Fibroblast of lung (primary cell): ENCODE measurements around the gene CENPX. TPM values are rescaled to one million over a fixed set of nuclear protein-coding genes. Genes with fewer than 3 reads are reported as not detected.
A peak's percentile ranks its signal among the peaks of the same experiment; 100 is the strongest.

Experiments used
- DNase-seq, 2 donors: peaks; one replicate each; pipeline versions ENCODE4 v3.0.0 to v3.0.0-alpha.2; 2010; ENCODE audit warnings: low read depth in 2 of 2
- H2AFZ ChIP-seq: 2 replicates; pipeline ENCODE4 v1.5.1; 2012; ENCODE audit warnings: low read length, control low read depth, inconsistent platforms
- H3K27ac ChIP-seq: 2 replicates; pipeline ENCODE4 v1.5.1; 2011; ENCODE audit warnings: low read length, control low read depth; ENCODE audit not compliant: insufficient read depth
- H3K27me3 ChIP-seq: 2 replicates; pipeline ENCODE4 v1.5.1; 2011; ENCODE audit warnings: mild to moderate bottlenecking, low read length; ENCODE audit not compliant: control insufficient read depth, insufficient read depth
- H3K36me3 ChIP-seq: 2 replicates; pipeline ENCODE4 v1.5.1; 2011; ENCODE audit warnings: low read length; ENCODE audit not compliant: control insufficient read depth, insufficient read depth
- H3K4me1 ChIP-seq: 2 replicates; pipeline ENCODE4 v1.5.1; 2011; ENCODE audit warnings: low read length; ENCODE audit not compliant: control insufficient read depth, insufficient read depth; ENCODE audit errors: extremely low read depth
- H3K4me2 ChIP-seq: 2 replicates; pipeline ENCODE4 v1.5.1; 2011; ENCODE audit warnings: low read length, control low read depth; ENCODE audit not compliant: insufficient read depth; ENCODE audit errors: extremely low read depth
- H3K4me3 ChIP-seq, 4 experiments: fragments of 200-600 bp in 1 of 4; sonication (generic) in 1 of 4; replicated peaks in 1 of 4; 2 replicates each; pipeline ENCODE4 v1.5.1; 2011 to 2016; ENCODE audit warnings: low read length in 4 of 4, low read depth in 3 of 4, mild to moderate bottlenecking in 3 of 4, control low read depth in 2 of 4, inconsistent platforms in 1 of 4, mixed read lengths in 1 of 4; ENCODE audit not compliant: insufficient read depth in 1 of 4; ENCODE audit errors: control extremely low read depth in 1 of 4
- H3K79me2 ChIP-seq: 2 replicates; pipeline ENCODE4 v1.5.1; 2012; ENCODE audit warnings: mild to moderate bottlenecking, low read length, inconsistent platforms; ENCODE audit not compliant: control insufficient read depth, insufficient read depth
- H3K9ac ChIP-seq: 2 replicates; pipeline ENCODE4 v1.5.1; 2011; ENCODE audit warnings: mild to moderate bottlenecking, low read length, control low read depth; ENCODE audit not compliant: insufficient read depth
- H3K9me3 ChIP-seq: 2 replicates; pipeline ENCODE4 v1.5.1; 2012; ENCODE audit warnings: low read depth, low read length; ENCODE audit not compliant: control insufficient read depth, insufficient read depth
- H4K20me1 ChIP-seq: 2 replicates; pipeline ENCODE4 v1.5.1; 2011; ENCODE audit warnings: low read length; ENCODE audit not compliant: control insufficient read depth, insufficient read depth; ENCODE audit errors: extremely low read depth
- CTCF ChIP-seq, 2 donors: IDR thresholded peaks in 1 of 2; conservative IDR thresholded peaks in 1 of 2; 1 replicate in 1 of 2; 2 replicates in 1 of 2; pipeline ENCODE4 v1.5.1; 2011 to 2012; ENCODE audit warnings: low read length in 2 of 2, control low read depth in 1 of 2, inconsistent platforms in 1 of 2, low read depth in 1 of 2, mild to moderate bottlenecking in 1 of 2
- EZH2 ChIP-seq: IDR thresholded peaks from 2 replicates; pipeline ENCODE4 v1.5.1; 2012; ENCODE audit warnings: low read length, control low read depth, mild to moderate bottlenecking; ENCODE audit errors: missing control alignments
- polyA plus RNA-seq, 2 donors: library from polyadenylated mRNA; depleted of rRNA in 1 of 2; stranded (reverse) in 1 of 2; unstranded in 1 of 2; fragments of >200 nt; gene quantifications; 2 replicates each; pipeline ENCODE4 v1.2.1, GENCODE V29; 2011 to 2012; ENCODE audit warnings: missing spikeins in 1 of 2
- total RNA-seq: library from RNA; depleted of rRNA; stranded (reverse); fragments of >200 nt; gene quantifications from 2 replicates; pipeline ENCODE4 v1.2.1, GENCODE V29; 2014

The CENPX gene
- total and polyA plus RNA-seq, 2 donors (not counting 1 experiment from before 2014, with no cell fraction given) = 29.2 to 30.4 TPM

- peak in 1 of 2 donors; percentile 41 for DNase-seq
- no peaks in the 10 kb centered on the region for H3K4me1 ChIP-seq
- no peaks in the 10 kb centered on the region for H4K20me1 ChIP-seq
- H3K27ac ChIP-seq = peak overlapping the region; percentile 62
- H2AFZ ChIP-seq = no peak overlapping the region
- H3K9me3 ChIP-seq = no peaks in the 10 kb centered on the region
- peak overlapping the region; percentile 97 for H3K4me2 ChIP-seq
- peak overlapping the region; percentile 79 for H3K9ac ChIP-seq
- H3K36me3 ChIP-seq = peaks cover 21% of the 10 kb centered on the region
- H3K4me3 ChIP-seq = peak overlapping the region; percentile 53 to 85 (median 80)
- H3K79me2 ChIP-seq = peaks cover 12% of the 10 kb centered on the region
- TF ChIP-seq EZH2 = no peak
- no peak for TF ChIP-seq CTCF (conservative IDR thresholded peaks at IDR 0.05 in 1 of 2, IDR thresholded peaks at IDR 0.05 in 1 of 2; ENCODE audit: low read depth in 1 of 2, low read length in 2 of 2)
- H3K27me3 ChIP-seq = no peaks in the 10 kb centered on the region
Measured at GRCh38 chr17:82065193-82065637, 42.5 kb upstream of the CENPX start.

- Histone ChIP-seq H2AFZ (no peak overlapping the region), H3K9me3 (no peaks in the 10 kb centered on the region), H3K4me2 (peak overlapping the region; percentile 97), H3K9ac (peak overlapping the region; percentile 79), H3K27me3 (no peaks in the 10 kb centered on the region), H3K27ac (peak overlapping the region; percentile 62), H3K36me3 (peaks cover 25% of the 10 kb centered on the region), H3K4me3 (peak overlapping the region; percentile 53 to 85 (median 80)), H4K20me1 (no peaks in the 10 kb centered on the region), H3K79me2 (peaks cover 12% of the 10 kb centered on the region), H3K4me1 (no peaks in the 10 kb centered on the region)
- TF ChIP-seq EZH2 = no peak
- DNase-seq = no peak
Measured at GRCh38 chr17:82064433-82065192, 41.9 kb upstream of the CENPX start.

GRCh38 chr17:82063424-82064415 is 41.0 kb upstream of the CENPX start:
- TF ChIP-seq EZH2 (no peak), CTCF (conservative IDR thresholded peaks at IDR 0.05 in 1 of 2, IDR thresholded peaks at IDR 0.05 in 1 of 2; ENCODE audit: low read depth in 1 of 2, low read length in 2 of 2) (no peak)
- Histone ChIP-seq H3K4me3 (peak overlapping the region in 1 of 4 experiments; percentile 79), H3K9me3 (no peaks in the 10 kb centered on the region), H3K4me1 (no peaks in the 10 kb centered on the region), H3K36me3 (peaks cover 31% of the 10 kb centered on the region), H3K27ac (no peak overlapping the region), H3K27me3 (no peaks in the 10 kb centered on the region), H3K79me2 (peaks cover 12% of the 10 kb centered on the region), H3K9ac (no peak overlapping the region), H4K20me1 (no peaks in the 10 kb centered on the region), H3K4me2 (peak overlapping the region; percentile 97), H2AFZ (no peak overlapping the region)
- DNase-seq = no peak
